Caco-2 (cell line): ENCODE measurements around the gene DOCK9. TPM values are rescaled to one million over a fixed set of nuclear protein-coding genes. Genes with fewer than 3 reads are reported as not detected.

Source experiments
- BruUV-seq: library from RNA; stranded (reverse); fragments of 400-500 nt; replicated peaks from 2 replicates; lab custom pipeline; 2021; lab: Mats Ljungman, UMichigan
- CTCF ChIA-PET: fragments of 300-600 bp; sonication (Branson Sonifier 250); formaldehyde crosslinking; loops from one replicate; lab custom pipeline; 2022; ENCODE audit warnings: antibody characterized with exemption; lab: Charles Lee
- POLR2A ChIA-PET: fragments of 300-600 bp; sonication (Branson Sonifier 250); formaldehyde crosslinking; loops from one replicate; lab custom pipeline; 2022; ENCODE audit warnings: antibody characterized with exemption; lab: Charles Lee
- DNase-seq, 2 experiments: peaks; one replicate each; pipeline versions ENCODE4 v3.0.0 to v3.0.0-alpha.2; 2020 to 2022
- H3K27me3 ChIP-seq: replicated peaks from 2 replicates; pipeline ENCODE4 v1.6.0; 2011; ENCODE audit warnings: low read length; ENCODE audit not compliant: control insufficient read depth, insufficient read depth
- H3K36me3 ChIP-seq: 2 replicates; pipeline ENCODE4 v1.5.1; 2011; ENCODE audit warnings: low read length; ENCODE audit not compliant: control insufficient read depth, insufficient read depth
- H3K4me1 ChIP-seq: fragments of 250-450 bp; sonication (Bioruptor Pico); 2 replicates; pipeline ENCODE4 v1.5.1; 2020; ENCODE audit warnings: mild to moderate bottlenecking
- H3K4me3 ChIP-seq: 2 replicates; pipeline ENCODE4 v1.5.1; 2011; ENCODE audit warnings: low read depth, mild to moderate bottlenecking, control low read depth, low read length
- H3K9me3 ChIP-seq: fragments of 250-450 bp; sonication (Bioruptor Pico); 2 replicates; pipeline ENCODE4 v1.5.1; 2020; ENCODE audit warnings: mild to moderate bottlenecking, moderate library complexity
- H3K27ac Mint-ChIP-seq: one replicate; pipeline ENCODE4 v1.8.0; 2022; ENCODE audit warnings: mixed read lengths; ENCODE audit not compliant: unreplicated experiment
- H3K27me3 Mint-ChIP-seq: one replicate; pipeline ENCODE4 v1.8.0; 2022; ENCODE audit warnings: mixed read lengths; ENCODE audit not compliant: insufficient read depth, unreplicated experiment
- H3K36me3 Mint-ChIP-seq: one replicate; pipeline ENCODE4 v1.8.0; 2022; ENCODE audit warnings: mild to moderate bottlenecking, mixed read lengths; ENCODE audit not compliant: insufficient read depth, unreplicated experiment
- H3K4me1 Mint-ChIP-seq: one replicate; pipeline ENCODE4 v1.8.0; 2022; ENCODE audit warnings: low read depth, mixed read lengths; ENCODE audit not compliant: unreplicated experiment
- H3K4me3 Mint-ChIP-seq: one replicate; pipeline ENCODE4 v1.8.0; 2022; ENCODE audit warnings: mild to moderate bottlenecking, moderate library complexity, mixed read lengths; ENCODE audit not compliant: unreplicated experiment
- H3K9me3 Mint-ChIP-seq: one replicate; pipeline ENCODE4 v1.8.0; 2022; ENCODE audit warnings: mixed read lengths; ENCODE audit not compliant: unreplicated experiment
- intact Hi-C: fragments of 100-400 bp; cut with micrococcal nuclease; formaldehyde crosslinking; loops from one replicate; pipeline ENCODE4 v1.10.0; 2022; ENCODE audit not compliant: unreplicated experiment
- total RNA-seq: library from RNA; stranded (reverse); gene quantifications from 2 replicates; pipeline ENCODE4 v1.2.3, GENCODE V29; 2022
- TF ChIP-seq, protein P1 (sequence below), 2 experiments: fragments of 200-600 bp in 1 of 2; IDR thresholded peaks; 1 replicate in 1 of 2; 2 replicates in 1 of 2; pipeline versions ENCODE4 v1.5.1 to v1.8.0; 2011 to 2022; ENCODE audit warnings: antibody characterized with exemption in 1 of 2, control low read depth in 1 of 2, inconsistent platforms in 1 of 2, low read depth in 1 of 2, low read length in 1 of 2, mild to moderate bottlenecking in 1 of 2, moderate library complexity in 1 of 2; ENCODE audit not compliant: insufficient read depth in 1 of 2, severe bottlenecking in 1 of 2, unreplicated experiment in 1 of 2

Gene DOCK9
- total RNA-seq, 1 experiment from 2014 or later: 260 TPM

DNA sequence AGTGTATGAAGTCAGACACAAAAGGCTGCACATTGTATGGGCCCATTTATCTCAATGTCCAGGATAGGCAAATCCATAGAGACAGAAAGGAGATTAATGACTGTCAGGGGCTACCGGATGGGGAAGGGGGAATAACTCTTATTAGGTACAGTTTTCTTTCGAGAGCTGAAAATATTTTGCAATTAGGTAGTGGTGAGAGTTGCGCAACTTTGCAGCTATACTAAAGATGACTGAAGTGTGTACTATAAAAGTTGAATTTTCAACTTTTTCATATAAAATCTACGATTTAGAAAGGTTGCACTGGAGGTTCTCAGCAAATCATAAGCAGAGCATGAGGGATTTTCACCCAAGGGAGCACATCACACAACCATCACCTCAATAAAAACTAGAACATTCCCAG lies 209.3 kb downstream of the DOCK9 start:
- Mint-ChIP-seq H3K9me3 (peaks cover 10% of the 10 kb centered on the region), H3K4me3 (no peak overlapping the region), H3K4me1 (peaks cover 18% of the 10 kb centered on the region), H3K27me3 (no peaks in the 10 kb centered on the region), H3K27ac (no peak overlapping the region), H3K36me3 (no peaks in the 10 kb centered on the region)
- no peaks in the 10 kb centered on the region for H3K9me3 ChIP-seq
- TF ChIP-seq, protein P1, sequence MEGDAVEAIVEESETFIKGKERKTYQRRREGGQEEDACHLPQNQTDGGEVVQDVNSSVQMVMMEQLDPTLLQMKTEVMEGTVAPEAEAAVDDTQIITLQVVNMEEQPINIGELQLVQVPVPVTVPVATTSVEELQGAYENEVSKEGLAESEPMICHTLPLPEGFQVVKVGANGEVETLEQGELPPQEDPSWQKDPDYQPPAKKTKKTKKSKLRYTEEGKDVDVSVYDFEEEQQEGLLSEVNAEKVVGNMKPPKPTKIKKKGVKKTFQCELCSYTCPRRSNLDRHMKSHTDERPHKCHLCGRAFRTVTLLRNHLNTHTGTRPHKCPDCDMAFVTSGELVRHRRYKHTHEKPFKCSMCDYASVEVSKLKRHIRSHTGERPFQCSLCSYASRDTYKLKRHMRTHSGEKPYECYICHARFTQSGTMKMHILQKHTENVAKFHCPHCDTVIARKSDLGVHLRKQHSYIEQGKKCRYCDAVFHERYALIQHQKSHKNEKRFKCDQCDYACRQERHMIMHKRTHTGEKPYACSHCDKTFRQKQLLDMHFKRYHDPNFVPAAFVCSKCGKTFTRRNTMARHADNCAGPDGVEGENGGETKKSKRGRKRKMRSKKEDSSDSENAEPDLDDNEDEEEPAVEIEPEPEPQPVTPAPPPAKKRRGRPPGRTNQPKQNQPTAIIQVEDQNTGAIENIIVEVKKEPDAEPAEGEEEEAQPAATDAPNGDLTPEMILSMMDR (IDR thresholded peaks at IDR 0.05; ENCODE audit: insufficient read depth in 1 of 2, low read depth in 1 of 2, low read length in 1 of 2, severe bottlenecking in 1 of 2, unreplicated experiment in 1 of 2): no peak
- H3K4me3 ChIP-seq: no peak overlapping the region
- H3K27me3 ChIP-seq: no peaks in the 10 kb centered on the region
- POLR2A ChIA-PET: no interaction called here
- peaks cover 22% of the 10 kb centered on the region for H3K4me1 ChIP-seq
- CTCF ChIA-PET: no interaction called here
- BruUV-seq: no TSS peak
- intact Hi-C loops: no loop called here
- DNase-seq: no peak
- no peaks in the 10 kb centered on the region for H3K36me3 ChIP-seq

DNA sequence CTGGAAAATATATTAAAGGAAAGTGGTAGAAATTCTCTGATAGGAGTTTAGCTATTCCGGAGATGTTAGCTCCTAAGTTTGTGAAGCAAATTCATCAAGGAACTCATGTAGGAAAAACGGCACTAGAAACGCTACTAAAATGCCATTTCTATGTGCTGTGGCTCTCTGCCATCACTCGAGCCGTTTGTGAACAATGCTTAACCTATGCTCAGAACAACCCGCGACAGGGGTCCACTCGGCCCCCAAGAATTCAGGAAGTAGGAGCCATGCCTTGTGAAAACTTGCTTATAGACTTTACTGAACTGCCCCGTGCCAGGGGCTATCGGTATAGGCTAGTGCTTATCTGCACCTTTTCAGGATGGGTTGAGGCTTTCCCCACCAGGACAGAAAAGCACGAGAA lies 211.2 kb downstream of the DOCK9 start:
- no peak overlapping the region for H3K4me3 ChIP-seq
- H3K36me3 Mint-ChIP-seq: no peaks in the 10 kb centered on the region
- no peaks in the 10 kb centered on the region for H3K27me3 ChIP-seq
- TF ChIP-seq, protein P1 (IDR thresholded peaks at IDR 0.05; ENCODE audit: insufficient read depth in 1 of 2, low read depth in 1 of 2, low read length in 1 of 2, severe bottlenecking in 1 of 2, unreplicated experiment in 1 of 2): no peak
- H3K27ac Mint-ChIP-seq: no peak overlapping the region
- no peaks in the 10 kb centered on the region for H3K36me3 ChIP-seq
- H3K9me3 ChIP-seq: no peaks in the 10 kb centered on the region
- no peaks in the 10 kb centered on the region for H3K27me3 Mint-ChIP-seq
- H3K4me1 Mint-ChIP-seq: peaks cover 12% of the 10 kb centered on the region
- BruUV-seq: no TSS peak
- no peak for DNase-seq
- intact Hi-C loops: loop anchor here (2.0 kb wide), 1 partner anchor 14 kb away; the partner anchor contains the start of gene SLC15A1
- H3K4me1 ChIP-seq: peaks cover 8% of the 10 kb centered on the region
- ChIA-PET POLR2A (no interaction called here), CTCF (interaction anchor here (0.6 to 1.2 kb wide), 3 partner anchors 9 to 956 kb away, joined by 3 to 4 read pairs (median 4); no protein-coding TSS in a partner anchor)
- H3K9me3 Mint-ChIP-seq: peaks cover 10% of the 10 kb centered on the region
- H3K4me3 Mint-ChIP-seq: no peak overlapping the region

- peaks cover 19% of the 10 kb centered on the region for H3K4me1 Mint-ChIP-seq
- Histone ChIP-seq H3K36me3 (no peaks in the 10 kb centered on the region), H3K9me3 (no peaks in the 10 kb centered on the region), H3K4me3 (no peak overlapping the region), H3K4me1 (peaks cover 7% of the 10 kb centered on the region), H3K27me3 (no peaks in the 10 kb centered on the region)
- no peak for DNase-seq
- intact Hi-C loops: loop anchor here (2.0 kb wide), 1 partner anchor 13 kb away; the partner anchor contains the start of gene SLC15A1
- POLR2A ChIA-PET: no interaction called here
- H3K9me3 Mint-ChIP-seq: peaks cover 13% of the 10 kb centered on the region
- H3K4me3 Mint-ChIP-seq: no peak overlapping the region
- no peaks in the 10 kb centered on the region for H3K36me3 Mint-ChIP-seq
- H3K27ac Mint-ChIP-seq: no peak overlapping the region
- TF ChIP-seq, protein P1 (IDR thresholded peaks at IDR 0.05; ENCODE audit: insufficient read depth in 1 of 2, low read depth in 1 of 2, low read length in 1 of 2, severe bottlenecking in 1 of 2, unreplicated experiment in 1 of 2): no peak
- H3K27me3 Mint-ChIP-seq: no peaks in the 10 kb centered on the region
- CTCF ChIA-PET: interaction anchor here (0.6 to 1.2 kb wide), 3 partner anchors 9 to 955 kb away, joined by 3 to 4 read pairs (median 4); no protein-coding TSS in a partner anchor
- BruUV-seq: no TSS peak
These were observed 211.8 kb downstream of the DOCK9 start for GRCh38 chr13:98765996-98766519.
